ENCODE measurements around the gene CXCL14. TPM values are rescaled to one million over a fixed set of nuclear protein-coding genes. Genes with fewer than 3 reads are reported as not detected.

CXCL14 gene
- total and polyA plus RNA-seq, 2 donors (not counting 1 experiment from before 2014, with no cell fraction given): 0.17 TPM; not detected in 1

- Histone ChIP-seq H3K36me3 (ENCODE audit: control insufficient read depth, insufficient read depth, low read length) (no peaks in the 10 kb centered on the region), H3K4me2 (ENCODE audit: extremely low read depth, insufficient read depth, low read length) (no peak overlapping the region), H3K27ac (ENCODE audit: insufficient read depth, low read length) (no peak overlapping the region), H3K9me3 (ENCODE audit: control insufficient read depth, insufficient read depth, low read depth, low read length) (no peaks in the 10 kb centered on the region), H4K20me1 (ENCODE audit: control insufficient read depth, extremely low read depth, insufficient read depth, low read length) (no peaks in the 10 kb centered on the region), H3K4me1 (ENCODE audit: control insufficient read depth, extremely low read depth, insufficient read depth, low read length) (no peaks in the 10 kb centered on the region), H3K79me2 (ENCODE audit: control insufficient read depth, insufficient read depth, low read length) (no peaks in the 10 kb centered on the region), H3K27me3 (ENCODE audit: control insufficient read depth, insufficient read depth, low read length) (no peaks in the 10 kb centered on the region), H2AFZ (ENCODE audit: low read length) (peak overlapping the region; percentile 76), H3K9ac (ENCODE audit: insufficient read depth, low read length) (no peak overlapping the region), H3K4me3 (replicated peaks in 1 of 4; ENCODE audit: control extremely low read depth in 1 of 4, insufficient read depth in 1 of 4, low read depth in 3 of 4, low read length in 4 of 4) (no peak overlapping the region)
- DNase-seq (ENCODE audit: low read depth in 2 of 2): no peak
- TF ChIP-seq CTCF (conservative IDR thresholded peaks at IDR 0.05 in 1 of 2, IDR thresholded peaks at IDR 0.05 in 1 of 2; ENCODE audit: low read depth in 1 of 2, low read length in 2 of 2) (no peak), EZH2 (IDR thresholded peaks at IDR 0.05; ENCODE audit: low read length, missing control alignments) (no peak)
Observed at GRCh38 chr5:135561266-135561665, 17.5 kb downstream of the CXCL14 start.

DNA sequence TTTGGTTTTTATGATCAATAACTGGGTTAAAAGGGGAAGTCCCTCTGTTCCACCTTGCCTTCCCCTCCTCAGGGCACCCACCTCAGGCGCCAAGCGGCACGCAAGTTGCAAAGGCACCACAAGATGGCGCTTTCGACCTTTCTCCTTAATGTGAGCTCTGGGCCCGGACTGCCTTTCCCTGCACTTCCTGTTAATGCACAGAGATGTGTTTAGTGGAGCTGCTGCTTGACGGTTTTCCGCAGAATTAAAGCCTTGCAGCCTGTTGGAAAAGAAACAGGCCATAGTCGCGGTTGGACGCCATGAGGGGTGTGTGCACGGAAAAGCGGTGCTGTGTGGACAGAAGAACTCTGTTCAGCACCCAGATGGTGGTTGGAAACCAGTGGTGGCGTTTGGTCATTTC lies 17.9 kb downstream of the CXCL14 start:
- Histone ChIP-seq H3K4me2 (ENCODE audit: extremely low read depth, insufficient read depth, low read length) (no peak overlapping the region), H3K79me2 (ENCODE audit: control insufficient read depth, insufficient read depth, low read length) (no peaks in the 10 kb centered on the region), H3K27me3 (ENCODE audit: control insufficient read depth, insufficient read depth, low read length) (no peaks in the 10 kb centered on the region), H2AFZ (ENCODE audit: low read length) (peak overlapping the region; percentile 76), H3K36me3 (ENCODE audit: control insufficient read depth, insufficient read depth, low read length) (no peaks in the 10 kb centered on the region), H3K9ac (ENCODE audit: insufficient read depth, low read length) (no peak overlapping the region), H3K4me1 (ENCODE audit: control insufficient read depth, extremely low read depth, insufficient read depth, low read length) (no peaks in the 10 kb centered on the region), H4K20me1 (ENCODE audit: control insufficient read depth, extremely low read depth, insufficient read depth, low read length) (no peaks in the 10 kb centered on the region), H3K9me3 (ENCODE audit: control insufficient read depth, insufficient read depth, low read depth, low read length) (no peaks in the 10 kb centered on the region), H3K27ac (ENCODE audit: insufficient read depth, low read length) (no peak overlapping the region), H3K4me3 (replicated peaks in 1 of 4; ENCODE audit: control extremely low read depth in 1 of 4, insufficient read depth in 1 of 4, low read depth in 3 of 4, low read length in 4 of 4) (no peak overlapping the region)
- peak; percentile 61 to 75 for DNase-seq (ENCODE audit: low read depth in 2 of 2)
- TF ChIP-seq EZH2 (IDR thresholded peaks at IDR 0.05; ENCODE audit: low read length, missing control alignments) (no peak), CTCF (conservative IDR thresholded peaks at IDR 0.05 in 1 of 2, IDR thresholded peaks at IDR 0.05 in 1 of 2; ENCODE audit: low read depth in 1 of 2, low read length in 2 of 2) (peak; percentile 79 to 91)

GRCh38 chr5:135559354-135559753 lies 19.4 kb downstream of the CXCL14 start:
- H3K4me3 ChIP-seq (replicated peaks in 1 of 4; ENCODE audit: control extremely low read depth in 1 of 4, insufficient read depth in 1 of 4, low read depth in 3 of 4, low read length in 4 of 4): no peak overlapping the region
- H2AFZ ChIP-seq (ENCODE audit: low read length): no peak overlapping the region
- H3K4me2 ChIP-seq (ENCODE audit: extremely low read depth, insufficient read depth, low read length): no peak overlapping the region
- H3K4me1 ChIP-seq (ENCODE audit: control insufficient read depth, extremely low read depth, insufficient read depth, low read length): no peaks in the 10 kb centered on the region
- no peak overlapping the region for H3K9ac ChIP-seq (ENCODE audit: insufficient read depth, low read length)
- no peaks in the 10 kb centered on the region for H3K36me3 ChIP-seq (ENCODE audit: control insufficient read depth, insufficient read depth, low read length)
- no peaks in the 10 kb centered on the region for H3K27me3 ChIP-seq (ENCODE audit: control insufficient read depth, insufficient read depth, low read length)
- no peak for DNase-seq (ENCODE audit: low read depth in 2 of 2)
- no peak overlapping the region for H3K27ac ChIP-seq (ENCODE audit: insufficient read depth, low read length)
- no peaks in the 10 kb centered on the region for H3K79me2 ChIP-seq (ENCODE audit: control insufficient read depth, insufficient read depth, low read length)
- H3K9me3 ChIP-seq (ENCODE audit: control insufficient read depth, insufficient read depth, low read depth, low read length): no peaks in the 10 kb centered on the region
- TF ChIP-seq EZH2 (IDR thresholded peaks at IDR 0.05; ENCODE audit: low read length, missing control alignments) (no peak), CTCF (conservative IDR thresholded peaks at IDR 0.05 in 1 of 2, IDR thresholded peaks at IDR 0.05 in 1 of 2; ENCODE audit: low read depth in 1 of 2, low read length in 2 of 2) (no peak)
- H4K20me1 ChIP-seq (ENCODE audit: control insufficient read depth, extremely low read depth, insufficient read depth, low read length): no peaks in the 10 kb centered on the region

All from fibroblast of lung (primary cell).